Measurements from ENCODE around the gene MARS1. TPM values are rescaled to one million over a fixed set of nuclear protein-coding genes. Genes with fewer than 3 reads are reported as not detected.

The MARS1 gene
- total and polyA plus RNA-seq, 8 donors: 35.1 to 1,821 (median 61.7) TPM

GRCh38 chr12:57514720-57515407, 27.0 kb downstream of the MARS1 start:
- 82 to 85% (median 83%) methylated on average over 9 of the region's 9 CpGs for WGBS, 5 donors
- intact Hi-C loops (cut with DNase I; ENCODE audit: low total_unique reads): no loop called here
- DNase-seq: no peak
- peak overlapping the region in 2 of 5 donors; percentile 34 to 99 for H3K27ac ChIP-seq
- no peak overlapping the region for H3K4me3 ChIP-seq
- H3K36me3 ChIP-seq: peaks cover 75 to 85% (median 82%) of the 10 kb centered on the region in 4 donors
- H3K9me3 ChIP-seq: no peaks in the 10 kb centered on the region
- peaks cover 22 to 57% (median 41%) of the 10 kb centered on the region in 4 donors for H3K4me1 ChIP-seq
- TF ChIP-seq POLR2AphosphoS5 (IDR thresholded peaks at IDR 0.05) (no peak), EP300 (IDR thresholded peaks at IDR 0.05) (no peak), POLR2A (IDR thresholded peaks at IDR 0.05) (no peak)
- TF ChIP-seq, protein P1, sequence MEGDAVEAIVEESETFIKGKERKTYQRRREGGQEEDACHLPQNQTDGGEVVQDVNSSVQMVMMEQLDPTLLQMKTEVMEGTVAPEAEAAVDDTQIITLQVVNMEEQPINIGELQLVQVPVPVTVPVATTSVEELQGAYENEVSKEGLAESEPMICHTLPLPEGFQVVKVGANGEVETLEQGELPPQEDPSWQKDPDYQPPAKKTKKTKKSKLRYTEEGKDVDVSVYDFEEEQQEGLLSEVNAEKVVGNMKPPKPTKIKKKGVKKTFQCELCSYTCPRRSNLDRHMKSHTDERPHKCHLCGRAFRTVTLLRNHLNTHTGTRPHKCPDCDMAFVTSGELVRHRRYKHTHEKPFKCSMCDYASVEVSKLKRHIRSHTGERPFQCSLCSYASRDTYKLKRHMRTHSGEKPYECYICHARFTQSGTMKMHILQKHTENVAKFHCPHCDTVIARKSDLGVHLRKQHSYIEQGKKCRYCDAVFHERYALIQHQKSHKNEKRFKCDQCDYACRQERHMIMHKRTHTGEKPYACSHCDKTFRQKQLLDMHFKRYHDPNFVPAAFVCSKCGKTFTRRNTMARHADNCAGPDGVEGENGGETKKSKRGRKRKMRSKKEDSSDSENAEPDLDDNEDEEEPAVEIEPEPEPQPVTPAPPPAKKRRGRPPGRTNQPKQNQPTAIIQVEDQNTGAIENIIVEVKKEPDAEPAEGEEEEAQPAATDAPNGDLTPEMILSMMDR (IDR thresholded peaks at IDR 0.05): no peak
- H3K27me3 ChIP-seq: no peaks in the 10 kb centered on the region

GRCh38 chr12:57515408-57515933, 27.6 kb downstream of the MARS1 start:
- no peaks in the 10 kb centered on the region for H3K27me3 ChIP-seq
- peak overlapping the region in 2 of 5 donors; percentile 34 to 99 for H3K27ac ChIP-seq
- intact Hi-C loops (cut with DNase I; ENCODE audit: low total_unique reads): no loop called here
- peaks cover 22 to 57% (median 43%) of the 10 kb centered on the region in 4 donors for H3K4me1 ChIP-seq
- WGBS, 5 donors: 37 to 72% (median 56%) methylated on average over 3 of the region's 3 CpGs
- peaks cover 74 to 79% (median 76%) of the 10 kb centered on the region in 4 donors for H3K36me3 ChIP-seq
- no peak for TF ChIP-seq POLR2A (IDR thresholded peaks at IDR 0.05)
- no peak for TF ChIP-seq POLR2AphosphoS5 (IDR thresholded peaks at IDR 0.05)
- TF ChIP-seq, protein P1 (IDR thresholded peaks at IDR 0.05): no peak
- TF ChIP-seq EP300 (IDR thresholded peaks at IDR 0.05): no peak
- DNase-seq: no peak
- no peak overlapping the region for H3K4me3 ChIP-seq
- no peaks in the 10 kb centered on the region for H3K9me3 ChIP-seq

GRCh38 chr12:57515934-57516541, 28.2 kb downstream of the MARS1 start:
- Histone ChIP-seq H3K36me3 (peaks cover 68 to 73% (median 70%) of the 10 kb centered on the region in 4 donors), H3K27ac (peak overlapping the region in 3 of 5 donors; percentile 1 to 99 (median 99))

GRCh38 chr12:57516617-57517153, 28.8 kb downstream of the MARS1 start:
- intact Hi-C loops (cut with DNase I; ENCODE audit: low total_unique reads): no loop called here
- H3K9me3 ChIP-seq: no peaks in the 10 kb centered on the region
- peaks cover 61 to 66% (median 64%) of the 10 kb centered on the region in 4 donors for H3K36me3 ChIP-seq
- H3K27me3 ChIP-seq: no peaks in the 10 kb centered on the region
- peak overlapping the region; percentile 13 to 99 (median 99) for H3K27ac ChIP-seq
- DNase-seq: no peak
- peaks cover 31 to 67% (median 53%) of the 10 kb centered on the region in 4 donors for H3K4me1 ChIP-seq
- TF ChIP-seq POLR2AphosphoS5 (IDR thresholded peaks at IDR 0.05) (no peak), POLR2A (IDR thresholded peaks at IDR 0.05) (no peak), EP300 (IDR thresholded peaks at IDR 0.05) (no peak)
- TF ChIP-seq, protein P1 (IDR thresholded peaks at IDR 0.05): no peak
- no peak overlapping the region for H3K4me3 ChIP-seq
- WGBS, 5 donors: 81 to 88% (median 83%) methylated on average over 11 of the region's 11 CpGs

More at GRCh38 chr12:57515934-57516541, 28.2 kb downstream of the MARS1 start:
- H3K9me3 ChIP-seq: no peaks in the 10 kb centered on the region
- no peak for DNase-seq
- TF ChIP-seq EP300 (IDR thresholded peaks at IDR 0.05): no peak
- TF ChIP-seq, protein P1 (IDR thresholded peaks at IDR 0.05): no peak
- no peak for TF ChIP-seq POLR2AphosphoS5 (IDR thresholded peaks at IDR 0.05)
- TF ChIP-seq POLR2A (IDR thresholded peaks at IDR 0.05): no peak
- intact Hi-C loops (cut with DNase I; ENCODE audit: low total_unique reads): no loop called here
- no peaks in the 10 kb centered on the region for H3K27me3 ChIP-seq
- no peak overlapping the region for H3K4me3 ChIP-seq
- peaks cover 25 to 61% (median 46%) of the 10 kb centered on the region in 4 donors for H3K4me1 ChIP-seq
- WGBS, 5 donors: 69 to 80% (median 72%) methylated on average over 11 of the region's 11 CpGs

Measured in stomach (tissue), 9 donors.